ENCODE measurements around the gene HOXA7. TPM values are rescaled to one million over a fixed set of nuclear protein-coding genes. Genes with fewer than 3 reads are reported as not detected.

Gene HOXA7
- total and polyA plus RNA-seq, 10 of the 15 experiments (the other 5 are each of a cell fraction or from before 2014, with no cell fraction given) = not detected

GRCh38 chr7:27186668-27187474 is 30.4 kb upstream of the HOXA7 start:
- ChIA-PET CTCF (interaction anchor here (0.6 to 2.1 kb wide), 2 partner anchors 9 to 583 kb away, joined by 3 to 7 read pairs; no protein-coding TSS in a partner anchor), POLR2A (no interaction called here), RAD21 (ENCODE audit: unreplicated experiment) (interaction anchor here (0.6 kb wide), 1 partner anchor 72 kb away, joined by 4 read pairs; no protein-coding TSS in a partner anchor), SMC1A (ENCODE audit: uncharacterized antibody, unreplicated experiment) (interaction anchor here (1.2 kb wide), 1 partner anchor 9 kb away, joined by 5 read pairs; no protein-coding TSS in a partner anchor)
- Histone ChIP-seq H3K27ac (ENCODE audit: control insufficient read depth, insufficient read depth) (no peak overlapping the region), H3K36me3 (ENCODE audit: control insufficient read depth in 2 of 2, insufficient read depth in 2 of 2, low read length in 1 of 2) (no peaks in the 10 kb centered on the region), H2AFZ (ENCODE audit: control insufficient read depth, low read depth, low read length) (no peak overlapping the region), H3K9me3 (replicated peaks; ENCODE audit: control insufficient read depth, insufficient read depth, low read length) (no peaks in the 10 kb centered on the region; the same call in 2 of the 3 replicates), H3K4me3 (no peak overlapping the region), H3K9ac (ENCODE audit: control insufficient read depth, insufficient read depth, low read length) (no peak overlapping the region), H3K79me2 (ENCODE audit: control insufficient read depth, insufficient read depth, low read length) (no peaks in the 10 kb centered on the region), H3K4me1 (ENCODE audit: control insufficient read depth, insufficient read depth, low read length) (no peaks in the 10 kb centered on the region), H3K4me2 (ENCODE audit: control insufficient read depth, insufficient read depth) (no peak overlapping the region), H4K20me1 (ENCODE audit: control insufficient read depth, insufficient read depth) (0 out of 2 replicates have a peak, but pooled peaks cover 3% of the 10 kb centered on the region), H3K27me3 (replicated peaks in 1 of 2; ENCODE audit: control insufficient read depth in 2 of 2, insufficient read depth in 2 of 2, low read length in 1 of 2) (peaks cover 49 to 54% of the 10 kb centered on the region in 2 experiments)
- FAIRE-seq = no peak
- no peak for DNase-seq (ENCODE audit: low read depth, low spot score)
- no TSS peak for BruUV-seq (replicated peaks)
- in situ Hi-C loops (cut with MboI) = no loop called here
- TF ChIP-seq E2F8 (IDR thresholded peaks at IDR 0.05; ENCODE audit: low read depth, partially characterized antibody) (no peak), YY1 (IDR thresholded peaks at IDR 0.05; ENCODE audit: low read depth, low read length) (no peak), HCFC1 (IDR thresholded peaks at IDR 0.05; ENCODE audit: low read length) (no peak), ZNF592 (IDR thresholded peaks at IDR 0.05) (no peak), BCL11A (IDR thresholded peaks at IDR 0.05; ENCODE audit: low read depth, low read length) (no peak), ZNF622 (IDR thresholded peaks at IDR 0.05) (no peak), BCL3 (IDR thresholded peaks at IDR 0.05; ENCODE audit: borderline replicate concordance, insufficient read depth, low read depth, low read length, poor library complexity, severe bottlenecking) (no peak)
- ATAC-seq = no peak
- intact Hi-C loops (cut with micrococcal nuclease; ENCODE audit: unreplicated experiment) = no loop called here
- WGBS (ENCODE audit: insufficient coverage, insufficient replicate concordance, low lambda C conversion rate, missing lambda C conversion rate) = 2% methylated on average over 4 of the region's 4 CpGs
